HepG2 (cell line): ENCODE results near the gene INO80. TPM values are rescaled to one million over a fixed set of nuclear protein-coding genes. Genes with fewer than 3 reads are reported as not detected.

ENCODE experiments used
- ATAC-seq: fragments of 200-7000 bp; cut with Tn5 transposase; 3 replicates; pipeline ENCODE4 v1.9.1; 2020; ENCODE audit warnings: mild to moderate bottlenecking, moderate library complexity
- BruUV-seq: library from RNA; stranded (reverse); fragments of 400-500 nt; replicated peaks from 2 replicates; lab custom pipeline; 2021; lab: Mats Ljungman, UMichigan
- CTCF ChIA-PET: fragments of 300-600 bp; formaldehyde crosslinking; extraction: SDS; loops from one replicate; lab custom pipeline; 2021; ENCODE audit warnings: low total read pairs, inconsistent platforms, low intra/inter-chr PET ratio; lab: Yijun Ruan, JAX
- POLR2A ChIA-PET: fragments of 350-600 bp; sonication (Branson Sonifier 250); formaldehyde crosslinking; loops from one replicate; lab custom pipeline; 2020; ENCODE audit warnings: antibody characterized with exemption, inconsistent platforms; lab: Yijun Ruan, JAX
- DNase-seq: peaks from one replicate; pipeline ENCODE4 v3.0.0-alpha.2; 2015; ENCODE audit warnings: low spot score
- FAIRE-seq: peaks from 3 replicates; lab custom pipeline; 2011; peaks lifted over from hg19 to GRCh38; lab: Jason Lieb, UNC
- H2AFZ ChIP-seq: one replicate; pipeline ENCODE4 v1.6.1; 2011; ENCODE audit warnings: low read length, inconsistent platforms
- H3K27ac ChIP-seq: fragments of 300-600 bp; 3 replicates; pipeline ENCODE4 v1.8.0; 2011; ENCODE audit warnings: mixed run types, mild to moderate bottlenecking, mixed read lengths, low read length, inconsistent platforms; ENCODE audit not compliant: insufficient read depth; ENCODE audit errors: extremely low read length
- H3K27me3 ChIP-seq, 2 experiments: fragments of 200-600 bp in 1 of 2; 2 replicates in 1 of 2; 3 replicates in 1 of 2; pipeline versions ENCODE4 v1.6.0 to v1.8.0; 2011; ENCODE audit warnings: low read length in 2 of 2, mild to moderate bottlenecking in 2 of 2, moderate library complexity in 2 of 2, inconsistent platforms in 1 of 2; ENCODE audit not compliant: insufficient read depth in 2 of 2, control insufficient read depth in 1 of 2
- H3K36me3 ChIP-seq, 2 experiments: fragments of 200-600 bp in 1 of 2; replicated peaks in 1 of 2; 2 replicates in 1 of 2; 3 replicates in 1 of 2; pipeline versions ENCODE4 v1.5.1 to v1.8.0; 2011; ENCODE audit warnings: low read length in 2 of 2, inconsistent platforms in 1 of 2; ENCODE audit not compliant: insufficient read depth in 2 of 2, control insufficient read depth in 1 of 2
- H3K4me1 ChIP-seq: 2 replicates; pipeline ENCODE4 v1.5.1; 2012; ENCODE audit warnings: low read length, inconsistent platforms; ENCODE audit not compliant: insufficient read depth
- H3K4me2 ChIP-seq: 2 replicates; pipeline ENCODE4 v1.6.0; 2011; ENCODE audit warnings: low read depth, low read length, inconsistent platforms
- H3K4me3 ChIP-seq, 3 experiments: fragments of 200-600 bp in 1 of 3; sonication (generic), shearing (Covaris generic) in 1 of 3; replicated peaks in 1 of 3; 2 replicates each; pipeline ENCODE4 v1.5.1; 2011 to 2016; ENCODE audit warnings: low read length in 3 of 3, inconsistent platforms in 2 of 3, low read depth in 2 of 3, mild to moderate bottlenecking in 2 of 3, control low read depth in 1 of 3, mixed read lengths in 1 of 3; ENCODE audit not compliant: insufficient read depth in 1 of 3
- H3K79me2 ChIP-seq: one replicate; pipeline ENCODE4 v1.6.1; 2011; ENCODE audit warnings: low read length, inconsistent platforms; ENCODE audit not compliant: insufficient read depth
- H3K9ac ChIP-seq: 2 replicates; pipeline ENCODE4 v1.6.0; 2011; ENCODE audit warnings: mild to moderate bottlenecking, low read depth, low read length, inconsistent platforms; ENCODE audit not compliant: insufficient read depth
- H3K9me3 ChIP-seq: 2 replicates; pipeline ENCODE4 v1.5.1; 2012; ENCODE audit warnings: mild to moderate bottlenecking, low read length
- H4K20me1 ChIP-seq: 2 replicates; pipeline ENCODE4 v1.6.0; 2011; ENCODE audit warnings: inconsistent platforms, mild to moderate bottlenecking, low read length, moderate library complexity; ENCODE audit not compliant: insufficient read depth
- ETS1 ChIP-seq: sonication (generic); formaldehyde crosslinking; IDR thresholded peaks from 2 replicates; pipeline ENCODE4 v1.4.0; 2020; ENCODE audit warnings: missing genetic modification reagents
- GABPB1 ChIP-seq: IDR thresholded peaks from 2 replicates; pipeline ENCODE4 v1.6.1; 2016; ENCODE audit warnings: mild to moderate bottlenecking, missing genetic modification reagents, moderate library complexity, missing compliant biosample characterization
- GATAD1 ChIP-seq: IDR thresholded peaks from 2 replicates; pipeline ENCODE4 v1.6.1; 2016; ENCODE audit warnings: missing genetic modification reagents, missing compliant biosample characterization
- GTF2F1 ChIP-seq: fragments of 150-350 bp; IDR thresholded peaks from 2 replicates; pipeline ENCODE4 v1.6.1; 2014; ENCODE audit warnings: low read length
- MED8 ChIP-seq: sonication (generic); formaldehyde crosslinking; IDR thresholded peaks from 2 replicates; pipeline ENCODE4 v1.8.1; 2023; ENCODE audit warnings: mild to moderate bottlenecking, missing genetic modification reagents; ENCODE audit not compliant: insufficient replicate concordance
- PAF1 ChIP-seq: IDR thresholded peaks from 2 replicates; pipeline ENCODE4 v1.6.1; 2016; ENCODE audit warnings: missing genetic modification reagents, missing compliant biosample characterization
- PCBP2 ChIP-seq: fragments of 200-400 bp; formaldehyde crosslinking; optimal IDR thresholded peaks from 2 replicates; pipeline ENCODE3; 2018; ENCODE audit warnings: low read length, low read depth; ENCODE audit not compliant: poor library complexity, severe bottlenecking
- PRDM15 ChIP-seq: sonication (generic); formaldehyde crosslinking; IDR thresholded peaks from 2 replicates; pipeline ENCODE4 v1.4.0; 2020; ENCODE audit warnings: missing genetic modification reagents
- RNF2 ChIP-seq: fragments of 450-650 bp; conservative IDR thresholded peaks from 2 replicates; pipeline ENCODE4 v1.6.1; 2016; ENCODE audit warnings: low read depth
- SNAPC2 ChIP-seq: sonication (generic); formaldehyde crosslinking; IDR thresholded peaks from 2 replicates; pipeline ENCODE4 v1.8.1; 2022; ENCODE audit warnings: mild to moderate bottlenecking, missing genetic modification reagents
- THYN1 ChIP-seq: sonication (generic); formaldehyde crosslinking; IDR thresholded peaks from 2 replicates; pipeline ENCODE4 v1.8.1; 2023; ENCODE audit warnings: low read depth, mild to moderate bottlenecking, moderate library complexity, missing genetic modification reagents, borderline replicate concordance
- ZBTB25 ChIP-seq: IDR thresholded peaks from 2 replicates; pipeline ENCODE4 v1.6.1; 2018; ENCODE audit warnings: missing genetic modification reagents
- ZBTB26 ChIP-seq: IDR thresholded peaks from 2 replicates; pipeline ENCODE4 v1.6.1; 2016; ENCODE audit warnings: missing compliant biosample characterization, missing genetic modification reagents, borderline replicate concordance
- ZFYVE20 ChIP-seq: sonication (generic); formaldehyde crosslinking; IDR thresholded peaks from 2 replicates; pipeline ENCODE4 v1.8.0; 2023; ENCODE audit warnings: low read depth, mild to moderate bottlenecking, moderate library complexity, missing genetic modification reagents, borderline replicate concordance
- ZNF180 ChIP-seq: sonication (generic); formaldehyde crosslinking; IDR thresholded peaks from 2 replicates; pipeline ENCODE4 v1.4.0; 2020; ENCODE audit warnings: low read depth, missing genetic modification reagents, borderline replicate concordance
- ZNF451 ChIP-seq: sonication (generic); formaldehyde crosslinking; IDR thresholded peaks from 2 replicates; pipeline ENCODE4 v1.5.0; 2020; ENCODE audit warnings: mild to moderate bottlenecking, missing genetic modification reagents
- ZNF841 ChIP-seq: sonication (generic); formaldehyde crosslinking; IDR thresholded peaks from 2 replicates; pipeline ENCODE4 v1.8.1; 2023; ENCODE audit warnings: missing genetic modification reagents, borderline replicate concordance
- WGBS: methylation state at CpG from one replicate; pipeline ENCODE4 v1.1.6; 2017; ENCODE audit warnings: low lambda C conversion rate; 5-methylcytosine and 5-hydroxymethylcytosine counted together
- in situ Hi-C: cut with HindIII; loops from 2 replicates; pipeline ENCODE4 v1.10.0; 2017; ENCODE audit warnings: low pct_unique_long_range_greater_than_20kb; ENCODE audit not compliant: extremely low pct_ligation_motif_present
- intact Hi-C: fragments of 100-400 bp; cut with micrococcal nuclease; formaldehyde crosslinking; loops from one replicate; pipeline ENCODE4 v1.10.0; 2022; ENCODE audit not compliant: unreplicated experiment
- polyA plus RNA-seq, 8 experiments: library from polyadenylated mRNA; depleted of rRNA in 3 of 8; stranded (reverse) in 7 of 8; unstranded in 1 of 8; fragments of >200 nt; fragmentation: Illumina TruSeq in 4 of 8; extraction: Trizol in 4 of 8; gene quantifications; 2 replicates each; pipeline versions ENCODE4 v1.2.1 to v1.2.3, GENCODE V29; 2011 to 2016; ENCODE audit warnings: low read depth in 4 of 8, missing spikeins in 1 of 8, mixed read lengths in 1 of 8; ENCODE audit not compliant: insufficient read depth in 1 of 8
- total RNA-seq, 5 experiments: library from RNA; depleted of rRNA; stranded (reverse); fragments of >200 nt; fragmentation: Illumina TruSeq; extraction: Trizol; gene quantifications; 2 replicates each; pipeline ENCODE4 v1.2.3, GENCODE V29; 2016; ENCODE audit warnings: low read depth in 1 of 5

The INO80 gene
- total and polyA plus RNA-seq, 2 of the 13 experiments (the other 11 are each of a cell fraction or from before 2014, with no cell fraction given): 3.6 to 14.8 TPM

- WGBS: 94% methylated on average over 5 of the region's 5 CpGs
- H3K9ac ChIP-seq: no peak overlapping the region
- no peaks in the 10 kb centered on the region for H3K27me3 ChIP-seq
- intact Hi-C loops: no loop called here
- ATAC-seq: no peak
- peaks cover 5 to 37% of the 10 kb centered on the region in 2 experiments; a peak in 4 of 5 replicates for H3K36me3 ChIP-seq
- CTCF ChIA-PET: no interaction called here
- TF ChIP-seq ZBTB26 (CRISPR knock-in tag) (no peak), ZNF451 (CRISPR knock-in tag) (no peak), ZNF180 (CRISPR knock-in tag) (no peak), ZBTB25 (CRISPR knock-in tag) (no peak), MED8 (CRISPR knock-in tag) (no peak), PRDM15 (CRISPR knock-in tag) (no peak), RNF2 (no peak), ZFYVE20 (CRISPR knock-in tag) (no peak), GTF2F1 (no peak), ZNF841 (no peak), ETS1 (CRISPR knock-in tag) (no peak), SNAPC2 (no peak), GABPB1 (CRISPR knock-in tag) (no peak), THYN1 (CRISPR knock-in tag) (no peak), PAF1 (CRISPR knock-in tag) (no peak), GATAD1 (no peak), PCBP2 (no peak)
- TF ChIP-seq, all 625 proteins: peak for 0
- peaks cover 15% of the 10 kb centered on the region for H3K4me1 ChIP-seq
- H3K4me2 ChIP-seq: no peak overlapping the region
- no peak for DNase-seq
- FAIRE-seq: no peak
- peaks cover 84% of the 10 kb centered on the region for H3K79me2 ChIP-seq
- H3K9me3 ChIP-seq: no peaks in the 10 kb centered on the region
- no peak overlapping the region for H3K4me3 ChIP-seq
- no peak overlapping the region for H3K27ac ChIP-seq
- no peak overlapping the region for H2AFZ ChIP-seq
- H4K20me1 ChIP-seq: peaks cover 18% of the 10 kb centered on the region
- BruUV-seq: no TSS peak
- POLR2A ChIA-PET: no interaction called here
- in situ Hi-C loops: no loop called here
Measured at GRCh38 chr15:41106947-41107346, 9.1 kb downstream of the INO80 start.
